ENCODE data around the gene RPL7L1. TPM values are rescaled to one million over a fixed set of nuclear protein-coding genes. Genes with fewer than 3 reads are reported as not detected.

Gene RPL7L1
- total and polyA plus RNA-seq, 3 experiments from 2014 or later = 95.0 to 200 (median 199) TPM

GRCh38 chr6:42907336-42907735 lies 27.9 kb downstream of the RPL7L1 start:
- Mint-ChIP-seq H3K4me3 (no peak overlapping the region), H3K4me1 (peaks cover 0 to 3% (median 3%) of the 10 kb centered on the region in 3 donors), H3K9me3 (no peaks in the 10 kb centered on the region), H3K36me3 (no peaks in the 10 kb centered on the region), H3K27ac (no peak overlapping the region), H3K27me3 (peaks cover 8 to 10% of the 10 kb centered on the region in 2 donors)
- Histone ChIP-seq H3K9me3 (ENCODE audit: low read length) (no peaks in the 10 kb centered on the region), H3K27ac (ENCODE audit: low read depth, low read length) (no peak overlapping the region), H3K27me3 (ENCODE audit: insufficient read depth, low read length, poor library complexity, severe bottlenecking) (peaks cover 8% of the 10 kb centered on the region), H3K36me3 (ENCODE audit: insufficient read depth, low read length) (no peaks in the 10 kb centered on the region), H3K4me1 (ENCODE audit: insufficient read depth, low read length) (no peaks in the 10 kb centered on the region), H3K4me3 (ENCODE audit: low read length) (no peak overlapping the region)
- POLR2A ChIA-PET = no interaction called here
- CTCF ChIA-PET = interaction anchor here (1.0 kb wide), 1 partner anchor 16 kb away, joined by 3 read pairs; a partner anchor contains a TSS
- DNase-seq = no peak

- peaks cover 8% of the 10 kb centered on the region for H3K27me3 ChIP-seq (ENCODE audit: insufficient read depth, low read length, poor library complexity, severe bottlenecking)
- Mint-ChIP-seq H3K27me3 (peaks cover 13 to 16% of the 10 kb centered on the region in 2 donors), H3K4me1 (peaks cover 0 to 3% (median 3%) of the 10 kb centered on the region in 3 donors), H3K27ac (no peak overlapping the region), H3K9me3 (no peaks in the 10 kb centered on the region), H3K4me3 (no peak overlapping the region), H3K36me3 (no peaks in the 10 kb centered on the region)
- H3K27ac ChIP-seq (ENCODE audit: low read depth, low read length) = no peak overlapping the region
- ChIA-PET CTCF (interaction anchor here (2.2 kb wide), 1 partner anchor 234 kb away, joined by 11 read pairs; no protein-coding TSS in a partner anchor), POLR2A (interaction anchor here (0.6 kb wide), 1 partner anchor 167 kb away, joined by 4 read pairs; no protein-coding TSS in a partner anchor)
- H3K36me3 ChIP-seq (ENCODE audit: insufficient read depth, low read length) = no peaks in the 10 kb centered on the region
- no peak overlapping the region for H3K4me3 ChIP-seq (ENCODE audit: low read length)
- H3K9me3 ChIP-seq (ENCODE audit: low read length) = no peaks in the 10 kb centered on the region
- no peak for DNase-seq
- H3K4me1 ChIP-seq (ENCODE audit: insufficient read depth, low read length) = no peaks in the 10 kb centered on the region
Measured at GRCh38 chr6:42909835-42910234, 30.4 kb downstream of the RPL7L1 start.

- H3K36me3 Mint-ChIP-seq = no peaks in the 10 kb centered on the region
- ChIA-PET POLR2A (no interaction called here), CTCF (no interaction called here)
- H3K9me3 Mint-ChIP-seq = no peaks in the 10 kb centered on the region
- peak overlapping the region in 1 of 8 donors; percentile 63 for H3K27ac Mint-ChIP-seq
- peaks cover 8% of the 10 kb centered on the region for H3K27me3 ChIP-seq (ENCODE audit: insufficient read depth, low read length, poor library complexity, severe bottlenecking)
- no peaks in the 10 kb centered on the region for H3K9me3 ChIP-seq (ENCODE audit: low read length)
- H3K27ac ChIP-seq (ENCODE audit: low read depth, low read length) = no peak overlapping the region
- H3K36me3 ChIP-seq (ENCODE audit: insufficient read depth, low read length) = no peaks in the 10 kb centered on the region
- H3K4me3 ChIP-seq (ENCODE audit: low read length) = no peak overlapping the region
- no peaks in the 10 kb centered on the region for H3K4me1 ChIP-seq (ENCODE audit: insufficient read depth, low read length)
- peaks cover 15 to 18% of the 10 kb centered on the region in 2 donors for H3K27me3 Mint-ChIP-seq
- DNase-seq = no peak
- peak overlapping the region in 1 of 7 donors; percentile 56 for H3K4me3 Mint-ChIP-seq
- peaks cover 0 to 3% (median 3%) of the 10 kb centered on the region in 3 donors for H3K4me1 Mint-ChIP-seq
Measured at GRCh38 chr6:42911171-42912021, 32.0 kb downstream of the RPL7L1 start.

GRCh38 chr6:42914546-42914945 lies 35.1 kb downstream of the RPL7L1 start:
- H3K9me3 ChIP-seq (ENCODE audit: low read length) = no peaks in the 10 kb centered on the region
- no peak overlapping the region for H3K27ac ChIP-seq (ENCODE audit: low read depth, low read length)
- no peaks in the 10 kb centered on the region for H3K36me3 ChIP-seq (ENCODE audit: insufficient read depth, low read length)
- Mint-ChIP-seq H3K36me3 (no peaks in the 10 kb centered on the region), H3K27ac (no peak overlapping the region), H3K4me1 (peaks cover 0 to 3% (median 3%) of the 10 kb centered on the region in 3 donors), H3K9me3 (no peaks in the 10 kb centered on the region), H3K4me3 (no peak overlapping the region), H3K27me3 (peaks cover 14 to 18% of the 10 kb centered on the region in 2 donors)
- no peak overlapping the region for H3K4me3 ChIP-seq (ENCODE audit: low read length)
- H3K27me3 ChIP-seq (ENCODE audit: insufficient read depth, low read length, poor library complexity, severe bottlenecking) = peaks cover 8% of the 10 kb centered on the region
- H3K4me1 ChIP-seq (ENCODE audit: insufficient read depth, low read length) = no peaks in the 10 kb centered on the region
- CTCF ChIA-PET = interaction anchor here (1.4 to 1.8 kb wide), 2 partner anchors 15 to 229 kb away, joined by 4 to 5 read pairs; partner anchors contain the start of gene CNPY3
- DNase-seq = no peak
- POLR2A ChIA-PET = interaction anchor here (1.1 kb wide), 1 partner anchor 15 kb away, joined by 5 read pairs; the partner anchor contains the start of gene CNPY3

- Mint-ChIP-seq H3K36me3 (no peaks in the 10 kb centered on the region), H3K4me1 (peaks cover 0 to 3% (median 3%) of the 10 kb centered on the region in 3 donors), H3K27me3 (peaks cover 14 to 18% of the 10 kb centered on the region in 2 donors), H3K27ac (peak within 1 kb of the TSS in 1 of 8 donors; percentile 17), H3K9me3 (no peaks in the 10 kb centered on the region), H3K4me3 (no peak within 1 kb of the TSS)
- Histone ChIP-seq H3K36me3 (ENCODE audit: insufficient read depth, low read length) (no peaks in the 10 kb centered on the region), H3K9me3 (ENCODE audit: low read length) (no peaks in the 10 kb centered on the region), H3K27ac (ENCODE audit: low read depth, low read length) (no peak within 1 kb of the TSS), H3K4me1 (ENCODE audit: insufficient read depth, low read length) (no peaks in the 10 kb centered on the region), H3K4me3 (ENCODE audit: low read length) (no peak within 1 kb of the TSS), H3K27me3 (ENCODE audit: insufficient read depth, low read length, poor library complexity, severe bottlenecking) (peaks cover 8% of the 10 kb centered on the region)
- CTCF ChIA-PET = interaction anchor here (0.7 to 1.3 kb wide), 2 partner anchors 12 to 14 kb away, joined by 3 read pairs; no protein-coding TSS in a partner anchor
- POLR2A ChIA-PET = interaction anchor here (1.1 kb wide), 1 partner anchor 14 kb away, joined by 5 read pairs; the partner anchor contains the start of gene CNPY3
- DNase-seq = no peak
Measured at GRCh38 chr6:42915732-42916131, 36.3 kb downstream of the RPL7L1 start, which contains the start of gene PTCRA. Gene PTCRA (plus strand): TSS chr6:42916053. CDS start chr6:42916070, 17 bp downstream.

- H3K27me3 ChIP-seq (ENCODE audit: insufficient read depth, low read length, poor library complexity, severe bottlenecking) = peaks cover 6% of the 10 kb centered on the region
- Mint-ChIP-seq H3K27ac (peak overlapping the region in 1 of 8 donors; percentile 17), H3K9me3 (no peaks in the 10 kb centered on the region), H3K4me3 (no peak overlapping the region), H3K36me3 (no peaks in the 10 kb centered on the region), H3K27me3 (peaks cover 10 to 14% of the 10 kb centered on the region in 2 donors), H3K4me1 (peaks cover 0 to 1% (median 1%) of the 10 kb centered on the region in 3 donors)
- H3K4me3 ChIP-seq (ENCODE audit: low read length) = no peak overlapping the region
- ChIA-PET CTCF (interaction anchor here (1.3 to 1.4 kb wide), 2 partner anchors 14 to 227 kb away, joined by 3 to 5 read pairs; no protein-coding TSS in a partner anchor), POLR2A (no interaction called here)
- no peaks in the 10 kb centered on the region for H3K4me1 ChIP-seq (ENCODE audit: insufficient read depth, low read length)
- no peak overlapping the region for H3K27ac ChIP-seq (ENCODE audit: low read depth, low read length)
- H3K36me3 ChIP-seq (ENCODE audit: insufficient read depth, low read length) = no peaks in the 10 kb centered on the region
- DNase-seq = no peak
- H3K9me3 ChIP-seq (ENCODE audit: low read length) = no peaks in the 10 kb centered on the region
Measured at GRCh38 chr6:42916288-42916687, 36.9 kb downstream of the RPL7L1 start.

GRCh38 chr6:42921801-42922200 lies 42.4 kb downstream of the RPL7L1 start:
- Mint-ChIP-seq H3K36me3 (no peaks in the 10 kb centered on the region), H3K27ac (peak overlapping the region in 1 of 8 donors; percentile 37), H3K4me3 (no peak overlapping the region), H3K9me3 (no peaks in the 10 kb centered on the region), H3K4me1 (no peaks in the 10 kb centered on the region), H3K27me3 (no peaks in the 10 kb centered on the region)
- ChIA-PET POLR2A (no interaction called here), CTCF (no interaction called here)
- no peaks in the 10 kb centered on the region for H3K9me3 ChIP-seq (ENCODE audit: low read length)
- H3K4me1 ChIP-seq (ENCODE audit: insufficient read depth, low read length) = no peaks in the 10 kb centered on the region
- no peak overlapping the region for H3K27ac ChIP-seq (ENCODE audit: low read depth, low read length)
- no peaks in the 10 kb centered on the region for H3K27me3 ChIP-seq (ENCODE audit: insufficient read depth, low read length, poor library complexity, severe bottlenecking)
- no peak overlapping the region for H3K4me3 ChIP-seq (ENCODE audit: low read length)
- DNase-seq = no peak
- no peaks in the 10 kb centered on the region for H3K36me3 ChIP-seq (ENCODE audit: insufficient read depth, low read length)

GRCh38 chr6:42923666-42924065 lies 44.2 kb downstream of the RPL7L1 start:
- H3K27ac Mint-ChIP-seq = no peak overlapping the region
- no peak overlapping the region for H3K4me3 Mint-ChIP-seq
- CTCF ChIA-PET = no interaction called here
- POLR2A ChIA-PET = no interaction called here
- Histone ChIP-seq H3K9me3 (ENCODE audit: low read length) (no peaks in the 10 kb centered on the region), H3K27ac (ENCODE audit: low read depth, low read length) (peak overlapping the region; percentile 4), H3K27me3 (ENCODE audit: insufficient read depth, low read length, poor library complexity, severe bottlenecking) (no peaks in the 10 kb centered on the region), H3K4me1 (ENCODE audit: insufficient read depth, low read length) (peaks cover 7% of the 10 kb centered on the region), H3K36me3 (ENCODE audit: insufficient read depth, low read length) (no peaks in the 10 kb centered on the region), H3K4me3 (ENCODE audit: low read length) (no peak overlapping the region)
- peaks cover 4 to 5% (median 5%) of the 10 kb centered on the region in 3 donors for H3K4me1 Mint-ChIP-seq
- H3K9me3 Mint-ChIP-seq = no peaks in the 10 kb centered on the region
- DNase-seq = no peak
- H3K36me3 Mint-ChIP-seq = peaks cover 0 to 1% (median 0%) of the 10 kb centered on the region in 3 donors
- no peaks in the 10 kb centered on the region for H3K27me3 Mint-ChIP-seq

All from CD8-positive, alpha-beta memory T cell (primary cell).